Spleen (tissue), 7 donors: ENCODE results near the gene MACROD2.

ENCODE experiments used
- CTCF ChIP-seq, 11 experiments: fragments of 200-600 bp in 7 of 11; fragments of 450-650 bp in 4 of 11; sonication (generic) in 4 of 11; IDR thresholded peaks in 8 of 11; conservative IDR thresholded peaks in 3 of 11; 1 replicate in 7 of 11; 2 replicates in 4 of 11; pipeline versions ENCODE4 v1.4.0 to v1.8.0; 2016 to 2021; ENCODE audit warnings: antibody characterized with exemption in 11 of 11, inconsistent platforms in 4 of 11, mild to moderate bottlenecking in 1 of 11
- POLR2A ChIP-seq, 3 donors: fragments of 450-650 bp; IDR thresholded peaks; one replicate each; pipeline ENCODE4 v1.5.1; 2017; ENCODE audit warnings: antibody characterized with exemption in 3 of 3, mild to moderate bottlenecking in 1 of 3
- donor health status: DM: no; HTN: no; CAD: no; lungs with moderate emphysema.
- donor health status: DM: no; HTN: no; CAD: no.
- donor health status: DM: no; HTN: no; CAD: no.

- no peak for TF ChIP-seq CTCF (IDR thresholded peaks at IDR 0.05 in 8 of 11, conservative IDR thresholded peaks at IDR 0.05 in 3 of 11)
- TF ChIP-seq POLR2A (IDR thresholded peaks at IDR 0.05): no peak
These were observed 296.2 kb downstream of the MACROD2 start for GRCh38 chr20:14291502-14291901.
